WI38 (cell line): ENCODE measurements around the gene USP40.

ENCODE experiments used
- H3K4me3 ChIP-seq: 2 replicates; pipeline ENCODE4 v1.5.1; 2011; ENCODE audit warnings: low read depth, mild to moderate bottlenecking, control low read depth, low read length
- CTCF ChIP-seq: IDR thresholded peaks from 2 replicates; pipeline ENCODE4 v1.5.1; 2012; ENCODE audit warnings: low read depth, mild to moderate bottlenecking, control low read depth, low read length

USP40 gene

GRCh38 chr2:233447506-233448219 lies 118.9 kb downstream of the USP40 start:
- no peak overlapping the region for H3K4me3 ChIP-seq
- TF ChIP-seq CTCF = no peak

GRCh38 chr2:233446606-233447305 lies 119.8 kb downstream of the USP40 start:
- no peak overlapping the region for H3K4me3 ChIP-seq
- TF ChIP-seq CTCF = no peak

GRCh38 chr2:233446121-233446520 lies 120.5 kb downstream of the USP40 start:
- no peak for TF ChIP-seq CTCF
- H3K4me3 ChIP-seq = no peak overlapping the region

GRCh38 chr2:233445152-233445830 lies 121.3 kb downstream of the USP40 start:
- no peak overlapping the region for H3K4me3 ChIP-seq
- no peak for TF ChIP-seq CTCF

GRCh38 chr2:233444501-233444900 lies 122.1 kb downstream of the USP40 start:
- TF ChIP-seq CTCF = no peak
- H3K4me3 ChIP-seq = no peak overlapping the region

- H3K4me3 ChIP-seq = no peak overlapping the region
- TF ChIP-seq CTCF = peak; percentile 84
These were observed 122.9 kb downstream of the USP40 start for GRCh38 chr2:233443511-233444183.
